Fibroblast of mammary gland (primary cell): ENCODE measurements around the gene ZNF33B.

Source experiments
- DNase-seq: peaks from one replicate; pipeline ENCODE4 v3.0.0-alpha.2; 2010; ENCODE audit warnings: low read depth
- H3K4me3 ChIP-seq: 2 replicates; pipeline ENCODE4 v1.5.1; 2011; ENCODE audit warnings: low read depth, mild to moderate bottlenecking, low read length, moderate library complexity; ENCODE audit not compliant: control insufficient read depth
- TF ChIP-seq, protein P1 (sequence below): conservative IDR thresholded peaks from 2 replicates; pipeline ENCODE4 v1.5.1; 2011; ENCODE audit warnings: low read depth, low read length, inconsistent platforms; ENCODE audit not compliant: control insufficient read depth, insufficient read depth

ZNF33B gene

DNA sequence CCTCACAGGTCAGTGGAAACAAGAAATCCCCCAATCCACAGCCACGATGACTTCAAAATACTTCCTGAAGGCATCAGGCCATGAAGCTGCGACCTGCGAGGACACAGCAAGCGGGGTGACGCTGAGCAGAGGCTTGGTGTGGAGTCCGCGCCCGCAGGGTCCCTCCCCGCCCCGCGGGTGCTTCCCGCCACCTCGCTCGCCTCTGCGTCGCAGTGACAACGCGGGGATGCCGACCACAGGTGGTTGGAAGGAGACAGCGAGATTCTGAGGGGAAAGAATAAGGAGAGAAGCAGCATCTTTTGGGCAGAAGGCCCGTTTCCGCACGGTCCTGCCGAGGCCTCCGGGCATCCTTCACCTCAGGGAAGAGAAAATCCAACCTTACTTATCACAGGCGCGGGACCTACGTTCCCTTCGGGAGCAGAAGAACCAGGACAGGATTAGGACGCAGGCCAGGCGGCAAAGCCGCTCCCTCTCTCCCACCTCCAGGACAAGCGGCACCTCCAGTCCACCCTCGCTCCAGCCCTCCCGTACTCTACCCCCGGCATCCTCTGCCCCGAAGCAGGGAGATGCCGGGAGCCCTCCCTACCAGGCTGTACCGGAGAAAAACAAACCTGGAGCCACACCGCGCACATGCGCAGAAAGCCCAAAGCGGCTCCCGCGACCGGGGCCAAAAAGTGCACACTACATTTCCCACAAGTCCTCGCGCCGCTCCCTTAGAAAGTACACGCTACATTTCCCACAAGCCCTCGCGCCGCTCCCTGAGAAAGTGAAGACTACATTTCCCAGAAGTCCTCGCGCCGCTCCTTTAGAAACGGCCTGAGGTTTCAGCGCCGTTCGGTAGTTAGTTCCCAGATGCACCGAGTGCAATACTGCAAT is 85.9 kb downstream of the ZNF33B start:
- TF ChIP-seq, protein P1, sequence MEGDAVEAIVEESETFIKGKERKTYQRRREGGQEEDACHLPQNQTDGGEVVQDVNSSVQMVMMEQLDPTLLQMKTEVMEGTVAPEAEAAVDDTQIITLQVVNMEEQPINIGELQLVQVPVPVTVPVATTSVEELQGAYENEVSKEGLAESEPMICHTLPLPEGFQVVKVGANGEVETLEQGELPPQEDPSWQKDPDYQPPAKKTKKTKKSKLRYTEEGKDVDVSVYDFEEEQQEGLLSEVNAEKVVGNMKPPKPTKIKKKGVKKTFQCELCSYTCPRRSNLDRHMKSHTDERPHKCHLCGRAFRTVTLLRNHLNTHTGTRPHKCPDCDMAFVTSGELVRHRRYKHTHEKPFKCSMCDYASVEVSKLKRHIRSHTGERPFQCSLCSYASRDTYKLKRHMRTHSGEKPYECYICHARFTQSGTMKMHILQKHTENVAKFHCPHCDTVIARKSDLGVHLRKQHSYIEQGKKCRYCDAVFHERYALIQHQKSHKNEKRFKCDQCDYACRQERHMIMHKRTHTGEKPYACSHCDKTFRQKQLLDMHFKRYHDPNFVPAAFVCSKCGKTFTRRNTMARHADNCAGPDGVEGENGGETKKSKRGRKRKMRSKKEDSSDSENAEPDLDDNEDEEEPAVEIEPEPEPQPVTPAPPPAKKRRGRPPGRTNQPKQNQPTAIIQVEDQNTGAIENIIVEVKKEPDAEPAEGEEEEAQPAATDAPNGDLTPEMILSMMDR, result no peak
- H3K4me3 ChIP-seq, result peak overlapping the region; percentile 88

DNA sequence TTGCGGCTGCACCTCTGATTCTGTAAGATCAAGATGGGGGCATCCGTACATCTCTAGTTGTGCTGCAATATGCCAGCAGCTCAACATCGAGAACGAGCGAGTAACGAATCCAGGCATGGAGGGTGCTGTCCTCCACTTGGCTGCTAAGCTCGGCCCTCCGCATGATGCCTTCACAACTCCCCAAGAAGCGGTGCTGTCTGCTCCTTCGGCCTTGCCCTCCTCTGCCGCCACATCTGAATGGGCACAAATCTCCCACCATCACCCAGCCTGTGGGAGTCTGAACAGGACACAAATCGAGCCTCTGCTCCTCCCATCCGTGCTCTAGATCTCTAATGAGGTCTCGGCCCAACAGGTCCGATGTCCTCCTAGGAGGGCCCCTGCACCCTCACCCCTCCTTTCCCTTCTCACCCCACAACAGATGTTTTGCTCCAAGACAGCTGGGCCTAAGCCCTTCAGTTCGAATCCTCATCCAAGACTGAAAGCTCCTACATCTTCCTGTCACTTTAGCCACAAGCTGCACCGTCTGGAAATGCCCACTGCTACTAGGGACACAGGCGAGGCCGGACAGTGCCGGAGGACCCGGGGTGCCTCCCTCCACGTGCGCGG is 86.7 kb downstream of the ZNF33B start:
- TF ChIP-seq, protein P1, result no peak
- no peak for DNase-seq
- peak overlapping the region; percentile 88 for H3K4me3 ChIP-seq

More for the DNA sequence above, 85.9 kb downstream of the ZNF33B start:
- peak; percentile 96 for DNase-seq

DNA sequence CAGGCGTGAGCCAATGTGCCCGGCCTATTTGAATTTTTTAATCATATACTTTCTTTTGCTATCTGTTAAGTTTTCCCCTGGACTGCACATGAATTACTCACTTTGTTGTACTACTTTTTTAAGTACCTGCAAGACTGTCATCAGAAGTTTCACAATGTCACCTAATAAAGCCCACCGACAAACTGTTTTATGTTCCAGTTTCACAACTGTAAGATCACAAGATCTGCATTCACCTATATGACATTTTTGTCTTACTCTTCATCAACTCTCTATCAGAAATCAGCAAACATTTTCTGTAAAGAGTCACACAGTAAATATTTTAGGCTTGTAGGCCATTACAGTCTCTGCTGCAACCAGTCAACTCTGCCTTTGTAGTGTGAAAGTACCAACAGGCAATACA is 88.5 kb downstream of the ZNF33B start:
- no peak for DNase-seq
- H3K4me3 ChIP-seq, result no peak overlapping the region
- TF ChIP-seq, protein P1, result no peak

DNA sequence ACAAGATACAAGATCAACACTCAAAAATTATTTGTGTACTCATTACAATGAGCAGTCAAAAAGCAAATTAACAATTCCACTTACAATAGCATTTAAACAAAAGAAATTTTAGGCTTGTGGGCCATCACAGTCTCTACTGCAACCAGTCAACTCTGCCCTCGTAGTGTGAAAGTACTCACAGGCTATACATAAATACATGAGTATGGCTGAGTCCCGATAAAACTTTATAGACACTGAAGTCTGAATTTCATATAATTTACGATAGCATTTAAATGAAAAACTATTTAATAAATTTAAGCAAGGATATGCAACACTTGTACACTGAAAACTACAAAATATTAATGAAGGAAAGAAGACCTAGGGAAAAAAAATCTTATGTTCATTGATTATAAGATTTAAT is 90.1 kb downstream of the ZNF33B start:
- no peak for DNase-seq
- no peak overlapping the region for H3K4me3 ChIP-seq
- TF ChIP-seq, protein P1, result no peak

DNA sequence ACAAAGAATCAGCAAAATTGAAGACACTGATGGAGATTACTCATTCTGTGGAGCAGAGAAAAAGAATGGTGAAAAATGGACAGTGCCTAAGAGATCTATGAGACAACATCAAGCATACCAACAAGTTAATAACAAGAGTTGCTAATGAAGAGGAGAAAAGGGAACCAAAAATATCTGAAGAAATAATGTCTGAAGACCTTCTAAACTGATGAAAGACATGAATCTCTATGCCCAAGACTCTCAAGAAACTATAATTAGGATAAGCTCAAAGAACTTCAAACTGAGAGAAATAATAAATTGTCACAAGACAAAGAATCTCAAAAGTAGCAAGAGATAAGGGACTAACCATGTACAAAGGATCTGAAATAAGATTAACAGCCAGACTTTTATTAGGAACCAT is 93.4 kb downstream of the ZNF33B start:
- DNase-seq, result no peak
- TF ChIP-seq, protein P1, result no peak
- H3K4me3 ChIP-seq, result no peak overlapping the region

DNA sequence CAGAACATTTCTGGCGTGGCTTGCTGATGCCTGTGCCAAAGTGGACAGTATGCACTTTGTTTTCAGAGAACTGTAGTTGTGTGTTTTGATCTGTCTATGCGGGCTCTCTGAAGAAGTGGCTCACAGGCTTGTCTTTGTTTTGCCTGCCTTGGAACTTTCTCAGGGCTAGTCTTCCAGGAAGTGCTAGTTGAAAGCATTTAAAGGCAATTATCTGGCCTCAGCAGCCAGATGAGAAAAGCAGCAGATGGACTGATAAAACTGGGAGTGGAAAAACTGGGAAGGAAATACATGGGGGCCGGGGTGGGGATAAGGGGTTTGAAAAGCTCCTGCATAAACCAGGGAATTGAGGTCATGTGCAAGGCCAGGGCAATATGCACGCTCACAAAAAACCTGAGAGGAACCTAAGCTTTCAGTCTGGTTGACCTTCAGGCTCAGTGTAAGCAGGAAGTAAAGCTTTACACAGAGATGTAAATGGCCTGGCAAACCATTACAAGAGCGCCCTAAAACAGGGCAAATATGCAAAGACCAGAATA is 94.5 kb downstream of the ZNF33B start:
- no peak overlapping the region for H3K4me3 ChIP-seq
- no peak for DNase-seq
- TF ChIP-seq, protein P1, result no peak
